NOMO-1 treated with DMSO at 0.1 percent for 48 hours (cell line): ENCODE data around the gene RELN.
"Not testable (repeated sequence)": the region's sequence is repeated elsewhere in the genome, so short reads cannot be mapped to it uniquely, and the experiment has no call there.

ENCODE experiments used
- DNase-seq: peaks from one replicate; lab custom pipeline; 2025; ENCODE audit not compliant: unreplicated experiment; lab: John Stamatoyannopoulos, UW

Gene RELN

GRCh38 chr7:103944230-103944900 lies 45.1 kb downstream of the RELN start:
- DNase-seq: no peak

DNA sequence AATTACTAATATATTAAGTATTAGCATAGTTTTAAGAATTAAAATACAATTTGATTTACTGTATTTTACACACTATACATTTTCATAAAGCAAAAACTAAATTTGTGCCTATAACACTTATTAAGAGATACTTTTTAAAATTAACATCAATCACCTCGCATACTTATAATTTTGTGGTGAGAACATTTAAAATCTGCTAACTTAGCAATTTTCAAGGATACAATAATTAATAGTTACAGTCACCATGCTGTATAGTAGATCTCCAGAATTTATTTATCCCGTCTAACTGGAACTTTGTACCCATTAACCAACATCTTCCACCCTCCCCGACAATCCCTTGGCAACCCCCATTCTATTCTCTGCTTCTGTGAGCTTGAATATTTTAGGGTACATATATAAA lies 47.5 kb downstream of the RELN start:
- DNase-seq: no peak

- no peak for DNase-seq
Measured at GRCh38 chr7:103940382-103941268, 48.8 kb downstream of the RELN start.

DNA sequence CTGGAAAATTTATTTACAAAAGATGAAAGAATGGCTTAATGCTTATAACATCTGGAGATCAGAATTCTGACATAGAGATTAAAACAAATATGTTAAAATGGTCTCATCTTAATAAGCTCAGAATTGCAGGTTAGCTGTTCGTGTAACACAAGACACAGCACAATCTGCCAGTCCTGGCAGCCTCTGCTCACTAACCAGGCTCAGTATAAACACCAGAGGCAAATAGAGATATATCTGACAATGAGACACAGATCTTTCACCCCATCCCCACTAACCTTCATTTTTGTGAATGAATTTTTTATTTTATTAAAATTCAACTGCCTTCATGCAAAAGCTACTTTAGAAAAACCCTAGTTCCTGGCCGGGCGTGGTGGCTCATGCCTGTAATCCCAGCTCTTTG lies 51.8 kb downstream of the RELN start:
- DNase-seq: no peak

- DNase-seq: no peak
Measured at GRCh38 chr7:103936558-103936957, 52.9 kb downstream of the RELN start.

DNA sequence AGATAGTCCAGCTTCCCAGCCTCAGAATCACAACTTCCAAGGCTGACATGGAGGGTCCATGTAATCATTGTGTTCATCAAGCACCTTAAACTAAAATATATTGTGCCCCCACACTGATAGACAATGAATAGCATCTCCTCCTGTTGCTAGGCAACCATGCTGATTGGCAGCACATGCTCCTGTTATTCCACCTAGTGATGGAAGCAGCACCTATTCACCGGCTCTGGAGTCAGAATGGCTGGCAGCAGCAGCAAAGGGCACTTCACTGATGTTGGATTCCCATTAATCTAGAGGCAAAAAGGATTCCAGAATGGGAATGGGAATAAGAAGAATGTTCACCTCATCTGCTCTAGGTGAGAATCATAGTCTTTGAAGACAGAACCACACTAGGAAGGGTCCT lies 55.0 kb downstream of the RELN start:
- no peak for DNase-seq

- no peak for DNase-seq
Measured at GRCh38 chr7:103932389-103932788, 57.1 kb downstream of the RELN start.

- DNase-seq: no peak
Measured at GRCh38 chr7:103929901-103930311, 59.6 kb downstream of the RELN start.

GRCh38 chr7:103928581-103928980 lies 60.9 kb downstream of the RELN start:
- DNase-seq: no peak

GRCh38 chr7:103924184-103924583 lies 65.3 kb downstream of the RELN start:
- no peak for DNase-seq

DNA sequence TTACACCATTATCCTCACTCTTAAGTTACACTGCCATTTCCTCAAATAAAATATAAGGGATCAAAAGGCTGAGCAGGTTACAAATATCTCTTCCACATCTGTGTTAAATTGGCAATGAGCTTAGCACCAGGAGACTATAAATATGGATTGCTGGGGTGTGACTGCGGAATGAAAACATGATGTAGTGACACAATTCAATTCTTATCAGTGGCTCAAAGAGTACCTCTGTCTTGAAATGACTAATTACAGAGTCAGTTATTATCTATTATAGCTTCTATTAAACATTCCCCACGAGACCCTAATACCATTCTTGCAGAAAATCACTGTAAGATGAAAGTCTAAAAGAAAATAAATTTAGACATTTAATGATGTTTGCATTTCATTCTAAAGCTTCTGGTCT lies 67.1 kb downstream of the RELN start:
- DNase-seq: no peak

- DNase-seq: no peak
Measured at GRCh38 chr7:103921692-103922091, 67.8 kb downstream of the RELN start.

GRCh38 chr7:103919272-103919868 lies 70.1 kb downstream of the RELN start:
- DNase-seq: no peak

- DNase-seq: no peak
Measured at GRCh38 chr7:103918631-103919271, 70.7 kb downstream of the RELN start.

GRCh38 chr7:103915680-103916357 lies 73.6 kb downstream of the RELN start:
- no peak for DNase-seq

- no peak for DNase-seq
Measured at GRCh38 chr7:103914147-103914899, 75.1 kb downstream of the RELN start.

DNA sequence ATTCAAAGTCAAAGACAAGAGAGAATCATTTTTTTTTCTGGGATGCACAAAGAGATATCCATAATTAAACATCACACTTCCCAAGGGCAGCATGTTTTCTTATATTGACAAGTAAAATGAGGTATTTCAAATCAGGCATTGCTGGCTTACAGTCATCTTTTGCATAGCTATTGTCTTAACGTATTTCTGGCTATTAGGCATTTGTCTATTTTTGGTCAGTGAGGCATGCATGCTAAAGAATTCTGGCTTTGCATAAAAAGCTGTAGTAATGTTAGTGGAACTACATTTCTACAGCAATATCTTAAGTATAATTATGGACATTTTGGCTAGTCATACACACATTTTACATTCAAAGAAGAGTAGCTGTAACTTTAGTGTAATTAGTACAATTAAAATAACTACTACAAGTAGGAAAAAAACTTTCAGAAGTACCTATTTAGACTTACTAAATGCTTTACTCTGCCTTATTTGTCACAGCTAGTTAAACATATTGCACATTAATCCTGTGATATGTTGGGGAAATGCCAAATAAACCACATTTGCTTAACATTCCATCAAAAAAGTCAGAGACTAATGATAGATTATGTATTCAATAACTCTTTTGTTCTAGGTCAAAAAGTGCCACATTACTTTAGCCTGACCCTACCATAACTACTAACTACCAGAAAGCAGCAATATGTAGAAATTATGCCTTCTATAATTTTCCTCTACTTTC lies 76.4 kb downstream of the RELN start:
- DNase-seq: no peak

DNA sequence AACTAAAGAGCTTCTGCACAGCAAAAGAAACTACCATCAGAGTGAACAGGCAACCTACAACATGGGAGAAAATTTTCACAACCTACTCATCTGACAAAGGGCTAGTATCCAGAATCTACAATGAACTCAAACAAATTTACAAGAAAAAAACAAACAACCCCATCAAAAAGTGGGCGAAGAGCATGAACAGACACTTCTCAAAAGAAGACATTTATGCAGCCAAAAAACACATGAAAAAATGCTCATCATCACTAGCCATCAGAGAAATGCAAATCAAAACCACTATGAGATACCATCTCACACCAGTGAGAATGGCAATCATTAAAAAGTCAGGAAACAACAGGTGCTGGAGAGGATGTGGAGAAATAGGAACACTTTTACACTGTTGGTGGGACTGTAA lies 78.4 kb downstream of the RELN start:
- DNase-seq: not testable (repeated sequence)

GRCh38 chr7:103905997-103906396 lies 83.5 kb downstream of the RELN start:
- DNase-seq: no peak

DNA sequence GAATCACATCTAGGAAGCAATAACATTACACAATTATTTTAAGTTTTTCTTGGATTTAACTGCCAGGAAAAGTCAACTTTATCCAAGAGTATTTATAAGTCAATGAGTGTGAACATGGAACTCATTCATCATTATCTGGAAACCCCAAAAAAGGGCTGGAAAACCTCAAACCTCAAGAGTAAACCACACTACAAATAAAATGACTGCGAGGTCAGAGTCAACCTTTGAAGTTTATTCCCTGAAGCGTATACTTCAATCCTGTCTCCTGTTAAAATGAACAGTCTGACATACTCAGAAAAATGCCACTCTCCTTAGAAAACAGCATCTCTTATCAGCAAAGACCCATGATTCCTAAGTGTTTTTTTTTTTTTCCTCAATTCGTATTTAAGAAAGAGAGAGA lies 86.5 kb downstream of the RELN start:
- DNase-seq: no peak
